PC-9 (cell line): ENCODE measurements around the gene TRMU. TPM values are rescaled to one million over a fixed set of nuclear protein-coding genes. Genes with fewer than 3 reads are reported as not detected.
"Not testable (repeated sequence)": the region's sequence is repeated elsewhere in the genome, so short reads cannot be mapped to it uniquely, and the experiment has no call there.

ENCODE experiments used
- BruUV-seq: library from RNA; stranded (reverse); fragments of 400-500 nt; replicated peaks from 2 replicates; lab custom pipeline; 2021; lab: Mats Ljungman, UMichigan
- CTCF ChIA-PET: fragments of 300-600 bp; sonication (Branson Sonifier 250); formaldehyde crosslinking; loops from one replicate; lab custom pipeline; 2022; ENCODE audit warnings: antibody characterized with exemption; lab: Charles Lee
- POLR2A ChIA-PET: fragments of 300-600 bp; sonication (Branson Sonifier 250); formaldehyde crosslinking; loops from one replicate; lab custom pipeline; 2022; ENCODE audit warnings: antibody characterized with exemption; ENCODE audit not compliant: unreplicated experiment; lab: Charles Lee
- DNase-seq, 2 experiments: peaks; one replicate each; pipeline versions ENCODE4 v3.0.0 to v3.0.0-alpha.2; 2015 to 2022; ENCODE audit warnings: mixed read lengths in 1 of 2
- H2AFZ ChIP-seq: fragments of 200-600 bp; sonication (generic); 2 replicates; pipeline ENCODE4 v1.8.1; 2017; ENCODE audit warnings: antibody characterized with exemption
- H3F3A ChIP-seq: fragments of 200-600 bp; sonication (generic); 2 replicates; pipeline ENCODE4 v1.8.1; 2017; ENCODE audit warnings: antibody characterized with exemption, mild to moderate bottlenecking, low read depth; ENCODE audit not compliant: insufficient read depth
- H3K27ac ChIP-seq: fragments of 200-600 bp; sonication (generic); 2 replicates; pipeline ENCODE4 v1.6.1; 2016; ENCODE audit warnings: mixed run types
- H3K27me3 ChIP-seq: fragments of 200-600 bp; sonication (generic); 2 replicates; pipeline ENCODE4 v1.6.1; 2016; ENCODE audit warnings: low read depth, mixed run types; ENCODE audit not compliant: insufficient read depth
- H3K36me3 ChIP-seq: fragments of 200-600 bp; sonication (generic); 2 replicates; pipeline ENCODE4 v1.6.1; 2016; ENCODE audit warnings: low read depth, mixed run types
- H3K4me1 ChIP-seq: fragments of 200-600 bp; sonication (generic); replicated peaks from 2 replicates; pipeline ENCODE4 v1.6.1; 2016; ENCODE audit warnings: mixed run types; ENCODE audit not compliant: insufficient read depth
- H3K4me2 ChIP-seq: fragments of 200-600 bp; sonication (generic); 2 replicates; pipeline ENCODE4 v1.6.1; 2017; ENCODE audit warnings: mixed run types
- H3K4me3 ChIP-seq: fragments of 200-600 bp; sonication (generic); 2 replicates; pipeline ENCODE4 v1.6.1; 2016; ENCODE audit warnings: mixed run types
- H3K79me2 ChIP-seq: fragments of 200-600 bp; sonication (generic); 2 replicates; pipeline ENCODE4 v1.6.1; 2017; ENCODE audit warnings: low read depth, mixed run types
- H3K9me2 ChIP-seq: fragments of 200-600 bp; sonication (generic); 2 replicates; pipeline ENCODE4 v1.8.1; 2017; ENCODE audit warnings: mild to moderate bottlenecking; ENCODE audit not compliant: insufficient read depth
- H3K9me3 ChIP-seq: fragments of 200-600 bp; sonication (generic); 2 replicates; pipeline ENCODE4 v1.8.1; 2016; ENCODE audit warnings: low read depth; ENCODE audit not compliant: insufficient read depth
- H4K20me1 ChIP-seq: fragments of 200-600 bp; sonication (generic); 2 replicates; pipeline ENCODE4 v1.8.1; 2017; ENCODE audit not compliant: insufficient read depth
- CTCF ChIP-seq: fragments of 200-600 bp; sonication (generic); conservative IDR thresholded peaks from 2 replicates; pipeline ENCODE4 v1.6.1; 2017; ENCODE audit warnings: mixed run types, antibody characterized with exemption, mild to moderate bottlenecking, moderate library complexity
- EZH2 ChIP-seq: fragments of 200-600 bp; sonication (generic); IDR thresholded peaks from 2 replicates; pipeline ENCODE4 v1.8.0; 2017; ENCODE audit warnings: antibody characterized with exemption, low read depth
- intact Hi-C: fragments of 100-400 bp; cut with micrococcal nuclease; formaldehyde crosslinking; loops from one replicate; pipeline ENCODE4 v1.10.0; 2022; ENCODE audit not compliant: unreplicated experiment
- total RNA-seq: library from RNA; stranded (reverse); gene quantifications from 2 replicates; pipeline ENCODE4 v1.2.3, GENCODE V29; 2021

The TRMU gene
- total RNA-seq, 1 experiment from 2014 or later = 58.2 TPM

GRCh38 chr22:46401370-46401769, 65.9 kb downstream of the TRMU start:
- DNase-seq = no peak
- ChIA-PET POLR2A (no interaction called here), CTCF (no interaction called here)
- no peaks in the 10 kb centered on the region for H3K4me1 ChIP-seq
- BruUV-seq = no TSS peak
- no peaks in the 10 kb centered on the region for H3K9me3 ChIP-seq
- no peaks in the 10 kb centered on the region for H3K9me2 ChIP-seq
- H3K4me3 ChIP-seq = no peak overlapping the region
- intact Hi-C loops = no loop called here
- 0 out of 2 replicates have a peak, but pooled peaks cover 3% of the 10 kb centered on the region for H4K20me1 ChIP-seq
- no peak overlapping the region for H2AFZ ChIP-seq
- H3K4me2 ChIP-seq = no peak overlapping the region
- no peaks in the 10 kb centered on the region; the same call in 1 of the 2 replicates for H3F3A ChIP-seq
- H3K27ac ChIP-seq = no peak overlapping the region
- no peaks in the 10 kb centered on the region for H3K27me3 ChIP-seq
- TF ChIP-seq CTCF (no peak), EZH2 (no peak)
- no peaks in the 10 kb centered on the region for H3K36me3 ChIP-seq
- H3K79me2 ChIP-seq = no peaks in the 10 kb centered on the region

GRCh38 chr22:46402505-46402904, 67.0 kb downstream of the TRMU start:
- no peaks in the 10 kb centered on the region; the same call in 1 of the 2 replicates for H3F3A ChIP-seq
- H3K4me3 ChIP-seq = no peak overlapping the region
- no peak overlapping the region for H2AFZ ChIP-seq
- DNase-seq = no peak
- POLR2A ChIA-PET = interaction anchor here (0.7 kb wide), 1 partner anchor 48 kb away, joined by 8 read pairs; no protein-coding TSS in a partner anchor
- no peaks in the 10 kb centered on the region for H3K9me2 ChIP-seq
- intact Hi-C loops = no loop called here
- H3K4me2 ChIP-seq = no peak overlapping the region
- no peaks in the 10 kb centered on the region for H3K27me3 ChIP-seq
- H3K4me1 ChIP-seq = no peaks in the 10 kb centered on the region
- no peaks in the 10 kb centered on the region for H3K9me3 ChIP-seq
- H3K36me3 ChIP-seq = no peaks in the 10 kb centered on the region
- no peaks in the 10 kb centered on the region for H3K79me2 ChIP-seq
- no peak overlapping the region for H3K27ac ChIP-seq
- TF ChIP-seq CTCF = no peak
- TF ChIP-seq EZH2 = no peak
- 0 out of 2 replicates have a peak, but pooled peaks cover 3% of the 10 kb centered on the region for H4K20me1 ChIP-seq
- BruUV-seq = no TSS peak
- CTCF ChIA-PET = no interaction called here

GRCh38 chr22:46403880-46404279, 68.4 kb downstream of the TRMU start:
- POLR2A ChIA-PET, H3K79me2 ChIP-seq, H3K27ac ChIP-seq, H3K4me2 ChIP-seq, H3K36me3 ChIP-seq, H3K27me3 ChIP-seq, H3K9me3 ChIP-seq, H3K9me2 ChIP-seq, intact Hi-C loops, H3K4me1 ChIP-seq, H2AFZ ChIP-seq, H3F3A ChIP-seq, H3K4me3 ChIP-seq, BruUV-seq, DNase-seq, H4K20me1 ChIP-seq: not testable (repeated sequence)
- CTCF ChIA-PET = interaction anchor here (0.7 kb wide), 1 partner anchor 97 kb away, joined by 4 read pairs; no protein-coding TSS in a partner anchor

- CTCF ChIA-PET = no interaction called here
- no TSS peak for BruUV-seq
- Histone ChIP-seq H3K27ac (no peak overlapping the region), H3K4me2 (no peak overlapping the region), H3K9me2 (no peaks in the 10 kb centered on the region), H4K20me1 (no peaks in the 10 kb centered on the region), H3K9me3 (no peaks in the 10 kb centered on the region), H3K36me3 (no peaks in the 10 kb centered on the region), H3K27me3 (no peaks in the 10 kb centered on the region), H3K4me3 (no peak overlapping the region), H3F3A (no peaks in the 10 kb centered on the region; the same call in 1 of the 2 replicates), H3K4me1 (no peaks in the 10 kb centered on the region), H3K79me2 (no peaks in the 10 kb centered on the region), H2AFZ (no peak overlapping the region)
- TF ChIP-seq EZH2 (no peak), CTCF (no peak)
- POLR2A ChIA-PET = no interaction called here
- no peak for DNase-seq
- intact Hi-C loops = no loop called here
These were observed 70.4 kb downstream of the TRMU start for GRCh38 chr22:46405901-46406300.
